GM08714 (cell line): ENCODE data around the gene SART1.

Experiments used
- H3K4me3 ChIP-seq: fragments of 200-500 bp; sonication (Bioruptor generic); 2 replicates; pipeline ENCODE4 v1.5.1; 2014; ENCODE audit warnings: mild to moderate bottlenecking, low read length, inconsistent platforms
- ZNF274 ChIP-seq: IDR thresholded peaks from 2 replicates; pipeline ENCODE4 v1.6.1; 2012; ENCODE audit warnings: mild to moderate bottlenecking, low read depth, low read length

The SART1 gene

DNA sequence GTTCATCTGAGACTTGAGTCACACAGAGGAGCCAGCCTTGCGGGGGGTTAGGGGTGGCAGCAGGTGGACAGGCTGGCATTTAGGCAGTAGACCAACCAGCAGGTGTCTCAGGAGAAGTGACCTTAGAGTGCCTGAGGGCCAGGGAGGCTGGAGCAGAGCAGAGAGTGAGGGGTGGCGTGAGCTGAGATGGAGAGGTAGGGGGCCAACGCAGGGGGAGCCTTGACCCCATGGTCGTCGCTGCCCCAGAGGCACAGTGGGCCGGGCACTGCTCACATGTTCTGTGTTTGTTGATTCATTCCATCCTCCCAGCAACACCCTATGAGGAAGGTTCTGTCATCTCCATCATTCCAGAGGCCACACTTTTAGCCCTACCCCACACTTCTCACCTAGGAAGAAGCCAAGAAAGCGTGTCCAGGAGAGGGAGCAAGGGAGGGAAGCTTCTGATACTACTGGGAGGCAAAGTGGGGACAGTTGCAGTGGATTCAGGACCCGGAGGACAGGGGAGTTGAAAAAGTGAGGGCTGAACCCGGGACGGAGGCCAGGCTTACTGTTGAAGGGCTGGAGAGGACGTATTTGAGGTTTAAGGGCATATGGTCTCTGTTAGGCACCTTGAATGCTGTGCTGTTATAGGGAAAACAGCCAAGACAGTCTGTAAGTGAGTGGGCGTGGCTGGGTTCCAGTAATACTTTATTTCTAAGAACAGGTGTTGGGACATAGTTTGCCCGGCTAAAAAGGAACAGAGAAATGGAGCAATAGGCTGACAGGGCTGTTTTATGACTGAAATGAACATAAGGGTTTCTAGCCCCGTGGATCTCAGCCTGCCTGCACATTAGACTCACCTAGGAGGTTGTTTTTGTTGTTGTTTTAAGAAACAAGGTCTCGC is 7.3 kb downstream of the SART1 start:
- no peak for TF ChIP-seq ZNF274
- no peak overlapping the region for H3K4me3 ChIP-seq

DNA sequence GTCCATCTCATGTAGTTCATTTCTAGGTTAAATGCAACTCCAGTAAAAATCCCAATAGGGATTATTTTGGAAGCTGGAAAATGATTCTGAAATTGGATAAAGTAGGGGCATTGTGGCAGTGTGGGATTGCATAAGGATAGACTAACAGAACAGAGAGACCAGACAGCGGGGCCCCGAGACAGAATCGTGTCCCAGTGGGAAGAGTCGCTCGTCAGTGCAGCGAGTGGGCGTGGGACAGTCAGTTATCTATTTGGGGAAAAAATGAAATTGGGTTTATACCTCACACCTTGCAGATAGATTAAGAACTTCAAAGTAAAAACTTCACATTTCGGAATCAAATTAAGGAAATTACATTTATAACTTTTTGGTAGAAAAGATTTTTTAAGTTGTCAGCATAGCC is 10.6 kb downstream of the SART1 start:
- no peak for TF ChIP-seq ZNF274
- H3K4me3 ChIP-seq = no peak overlapping the region

DNA sequence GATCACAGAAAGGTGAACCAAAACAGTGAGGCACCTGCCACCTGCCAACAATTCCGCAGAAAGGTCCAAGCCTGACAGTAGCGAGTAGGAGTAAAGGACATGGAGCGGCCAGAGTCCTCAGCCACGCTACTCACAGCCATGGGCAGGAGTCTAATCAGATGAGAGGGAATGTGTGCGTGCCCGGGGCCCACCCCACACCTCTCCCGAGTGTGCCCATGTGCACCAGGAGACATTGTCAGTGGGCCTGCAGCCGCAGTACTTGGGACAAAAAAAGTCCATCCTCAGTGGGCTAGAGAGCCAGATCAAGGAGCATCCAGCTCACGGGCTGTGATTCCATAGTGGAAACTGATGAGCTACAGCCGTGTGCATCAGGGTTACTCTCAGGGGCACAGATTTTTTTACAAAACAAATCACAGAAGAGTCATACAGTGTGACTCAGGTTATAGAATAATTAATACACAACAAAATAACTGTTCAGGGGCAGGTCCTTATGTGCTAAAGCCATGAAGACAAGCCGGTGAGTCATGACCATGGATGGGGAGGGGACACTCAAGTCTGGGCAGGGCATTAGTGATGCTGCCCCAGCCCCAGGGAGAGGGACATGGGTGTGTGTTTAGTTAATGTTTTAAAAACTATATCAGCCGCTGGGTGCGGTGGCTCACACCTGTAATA is 12.0 kb downstream of the SART1 start:
- no peak overlapping the region for H3K4me3 ChIP-seq
- TF ChIP-seq ZNF274 = no peak

DNA sequence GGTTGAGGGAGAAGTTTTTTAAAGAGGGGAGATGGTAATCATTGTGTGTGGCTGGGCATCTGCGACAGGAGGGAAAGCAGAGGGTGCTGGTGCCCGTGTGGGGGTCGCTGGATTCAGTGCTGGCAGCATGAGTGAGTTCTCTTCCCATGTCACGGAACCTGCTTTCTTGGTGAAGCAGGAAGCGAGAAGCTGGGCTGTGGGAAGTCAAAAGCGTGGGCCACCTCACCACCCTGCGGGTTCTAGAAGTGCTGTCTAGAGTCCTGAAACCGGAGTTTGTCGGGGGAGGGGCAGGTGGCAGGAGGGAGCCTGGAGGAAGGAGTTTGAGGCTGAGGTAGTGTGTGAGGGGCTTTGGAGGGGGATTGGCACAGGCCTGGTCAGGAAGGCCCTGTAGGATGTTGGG is 14.2 kb downstream of the SART1 start:
- no peak for TF ChIP-seq ZNF274
- H3K4me3 ChIP-seq = no peak overlapping the region

DNA sequence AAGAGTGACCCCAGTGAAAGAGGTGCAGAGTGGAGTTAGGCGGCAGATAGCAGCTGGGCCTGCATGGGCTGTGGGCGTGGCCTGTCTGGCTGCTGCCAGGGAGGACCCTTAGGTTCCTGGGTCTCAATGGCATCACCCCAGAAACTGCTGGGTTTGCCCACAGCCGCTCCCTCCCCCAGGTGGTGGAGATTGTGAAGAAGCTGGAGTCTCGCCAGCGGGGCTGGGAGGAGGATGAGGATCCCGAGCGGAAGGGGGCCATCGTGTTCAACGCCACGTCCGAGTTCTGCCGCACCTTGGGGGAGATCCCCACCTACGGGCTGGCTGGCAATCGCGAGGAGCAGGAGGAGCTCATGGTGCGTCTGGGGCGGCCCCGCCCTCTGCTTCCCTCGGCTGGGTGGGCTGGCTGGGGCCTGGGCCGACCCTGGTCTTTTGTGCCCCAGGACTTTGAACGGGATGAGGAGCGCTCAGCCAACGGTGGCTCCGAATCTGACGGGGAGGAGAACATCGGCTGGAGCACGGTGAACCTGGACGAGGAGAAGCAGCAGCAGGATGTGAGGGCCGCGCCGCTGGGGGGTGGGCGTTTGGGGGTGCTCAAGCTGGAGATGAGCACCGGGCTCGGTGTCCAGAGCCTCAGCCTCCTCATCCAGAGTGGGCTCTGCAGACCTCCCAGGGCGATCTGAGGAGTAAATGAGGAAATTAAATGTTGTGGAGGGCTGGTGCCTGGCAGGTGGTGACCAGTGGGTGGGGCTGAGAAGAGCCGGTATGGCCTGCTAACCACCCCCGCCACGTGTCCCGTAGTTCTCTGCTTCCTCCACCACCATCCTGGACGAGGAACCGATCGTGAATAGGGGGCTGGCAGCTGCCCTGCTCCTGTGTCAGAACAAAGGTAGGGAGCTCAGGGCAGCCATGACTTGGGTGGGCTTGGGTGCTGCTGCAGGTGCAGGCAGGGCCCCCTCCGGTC is 15.0 kb downstream of the SART1 start:
- H3K4me3 ChIP-seq = no peak overlapping the region
- no peak for TF ChIP-seq ZNF274

DNA sequence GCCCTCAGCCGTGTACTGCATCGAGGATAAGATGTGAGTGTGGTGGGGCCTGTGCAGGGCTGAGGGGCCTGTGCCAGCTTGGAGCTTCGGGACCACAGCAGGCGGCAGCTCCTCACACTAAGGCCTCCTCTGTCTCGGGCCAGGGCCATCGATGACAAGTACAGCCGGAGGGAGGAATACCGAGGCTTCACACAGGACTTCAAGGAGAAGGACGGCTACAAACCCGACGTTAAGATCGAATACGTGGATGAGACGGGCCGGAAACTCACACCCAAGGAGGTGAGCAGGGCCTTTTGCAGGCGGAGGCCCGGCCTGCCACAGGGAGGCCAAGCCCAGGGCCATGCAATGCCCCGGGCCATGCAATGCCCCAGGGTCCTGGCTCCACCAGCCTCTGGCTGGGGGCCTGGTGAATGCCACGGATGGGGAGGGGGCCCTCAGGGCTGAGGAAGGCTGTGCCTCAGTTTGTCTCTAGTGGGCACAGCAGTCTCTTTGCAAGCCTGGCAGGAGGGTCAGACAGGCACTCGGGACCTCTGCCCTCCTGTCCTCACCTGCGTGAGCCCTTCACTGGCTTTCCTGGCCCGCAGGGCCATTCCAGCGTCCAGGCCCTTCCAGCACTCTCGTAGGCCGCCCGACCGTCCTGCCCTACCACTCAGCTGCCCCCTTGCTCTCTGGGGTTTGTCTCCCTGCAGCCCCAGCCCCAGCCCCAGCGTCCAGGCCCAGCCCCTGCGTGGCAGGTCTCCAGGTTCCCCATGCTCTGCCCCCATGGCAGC is 16.3 kb downstream of the SART1 start:
- no peak for TF ChIP-seq ZNF274
- no peak overlapping the region for H3K4me3 ChIP-seq

DNA sequence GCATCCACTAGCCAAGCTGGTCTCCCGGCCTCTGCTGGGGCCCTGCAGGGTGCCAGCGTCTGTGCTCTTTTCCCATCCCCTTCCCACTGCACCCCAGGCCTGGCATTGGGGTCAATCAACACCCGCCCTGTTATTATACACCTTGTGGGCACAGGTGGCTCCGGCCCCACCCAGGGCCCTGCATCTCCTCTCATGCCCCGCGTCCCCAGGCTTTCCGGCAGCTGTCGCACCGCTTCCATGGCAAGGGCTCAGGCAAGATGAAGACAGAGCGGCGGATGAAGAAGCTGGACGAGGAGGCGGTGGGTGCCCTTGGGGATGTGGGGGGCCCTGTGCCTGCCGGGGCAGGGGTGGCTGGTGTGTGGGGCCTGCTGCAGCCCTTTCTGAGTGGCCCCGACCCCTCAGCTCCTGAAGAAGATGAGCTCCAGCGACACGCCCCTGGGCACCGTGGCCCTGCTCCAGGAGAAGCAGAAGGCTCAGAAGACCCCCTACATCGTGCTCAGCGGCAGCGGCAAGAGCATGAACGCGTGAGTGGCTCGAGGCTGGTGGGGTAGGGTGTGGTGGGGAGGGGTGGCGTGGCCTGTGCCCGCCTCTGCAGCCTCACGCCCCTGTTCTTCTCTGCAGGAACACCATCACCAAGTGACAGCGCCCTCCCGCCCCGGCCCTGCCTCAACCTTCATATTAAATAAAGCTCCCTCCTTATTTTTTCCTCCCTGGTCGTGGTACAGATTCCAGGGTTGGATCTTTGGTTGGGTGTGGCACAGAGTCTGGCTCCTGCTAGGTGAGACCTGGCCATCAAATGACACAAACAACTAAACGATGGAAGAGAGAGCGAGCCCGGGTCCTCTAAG is 17.1 kb downstream of the SART1 start:
- no peak overlapping the region for H3K4me3 ChIP-seq
- no peak for TF ChIP-seq ZNF274

DNA sequence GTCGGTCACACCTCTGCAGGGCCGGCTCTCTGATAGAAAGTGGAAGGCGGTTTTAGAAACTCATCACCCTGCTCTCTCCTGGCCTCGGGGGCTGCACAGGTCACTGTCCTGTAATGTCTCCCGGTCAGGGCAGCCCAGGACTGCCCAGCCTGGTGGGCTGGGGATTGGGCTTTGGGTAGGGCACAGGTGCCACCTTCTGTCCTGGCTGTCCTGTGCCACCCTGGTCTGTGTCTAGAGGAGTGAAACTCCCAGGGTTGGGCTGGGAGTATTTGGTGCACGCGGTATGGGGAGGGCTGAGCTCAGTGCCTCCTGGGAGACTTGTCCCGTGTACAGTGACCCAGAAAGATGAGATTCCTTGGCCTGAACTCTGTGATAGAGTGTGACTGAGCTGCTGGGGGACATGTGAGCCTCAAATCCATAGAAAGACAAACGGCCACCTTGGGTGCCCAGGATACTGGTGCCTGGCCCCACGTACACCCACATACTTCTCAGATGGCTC is 17.8 kb downstream of the SART1 start:
- TF ChIP-seq ZNF274 = no peak

DNA sequence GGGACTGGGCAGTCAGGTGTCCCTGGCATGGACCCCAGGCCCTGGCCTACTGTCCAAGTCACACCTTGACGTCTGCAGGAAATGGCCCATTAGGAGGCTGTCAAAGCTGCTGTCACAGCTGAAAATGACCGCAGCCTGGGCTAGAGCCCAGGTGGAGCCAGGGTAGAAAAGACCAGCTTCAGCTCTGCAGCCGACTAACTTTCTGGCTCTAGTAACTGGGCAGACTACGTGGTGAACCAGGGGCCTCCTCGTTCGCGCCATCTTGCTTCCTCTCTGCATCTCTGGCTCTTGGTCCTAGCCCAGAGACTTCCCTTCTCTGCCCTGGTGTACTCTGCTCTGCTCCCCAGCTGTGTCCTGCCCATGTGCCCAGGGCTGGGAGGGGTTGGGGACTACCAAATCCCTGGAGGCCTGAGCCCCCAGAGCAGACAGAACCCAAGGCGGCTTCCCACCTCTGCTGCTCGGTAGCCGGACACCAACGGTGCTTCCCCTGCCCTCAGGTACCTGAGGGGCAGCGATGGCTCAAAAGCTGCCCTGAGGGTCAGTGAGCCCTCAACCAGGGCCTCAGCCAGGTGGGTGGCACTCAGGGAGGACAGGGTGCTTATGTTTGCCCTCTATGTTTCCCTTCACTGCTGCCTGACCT is 19.7 kb downstream of the SART1 start:
- no peak overlapping the region for H3K4me3 ChIP-seq
- no peak for TF ChIP-seq ZNF274

More for the DNA sequence above, 17.8 kb downstream of the SART1 start:
- no peak overlapping the region for H3K4me3 ChIP-seq

DNA sequence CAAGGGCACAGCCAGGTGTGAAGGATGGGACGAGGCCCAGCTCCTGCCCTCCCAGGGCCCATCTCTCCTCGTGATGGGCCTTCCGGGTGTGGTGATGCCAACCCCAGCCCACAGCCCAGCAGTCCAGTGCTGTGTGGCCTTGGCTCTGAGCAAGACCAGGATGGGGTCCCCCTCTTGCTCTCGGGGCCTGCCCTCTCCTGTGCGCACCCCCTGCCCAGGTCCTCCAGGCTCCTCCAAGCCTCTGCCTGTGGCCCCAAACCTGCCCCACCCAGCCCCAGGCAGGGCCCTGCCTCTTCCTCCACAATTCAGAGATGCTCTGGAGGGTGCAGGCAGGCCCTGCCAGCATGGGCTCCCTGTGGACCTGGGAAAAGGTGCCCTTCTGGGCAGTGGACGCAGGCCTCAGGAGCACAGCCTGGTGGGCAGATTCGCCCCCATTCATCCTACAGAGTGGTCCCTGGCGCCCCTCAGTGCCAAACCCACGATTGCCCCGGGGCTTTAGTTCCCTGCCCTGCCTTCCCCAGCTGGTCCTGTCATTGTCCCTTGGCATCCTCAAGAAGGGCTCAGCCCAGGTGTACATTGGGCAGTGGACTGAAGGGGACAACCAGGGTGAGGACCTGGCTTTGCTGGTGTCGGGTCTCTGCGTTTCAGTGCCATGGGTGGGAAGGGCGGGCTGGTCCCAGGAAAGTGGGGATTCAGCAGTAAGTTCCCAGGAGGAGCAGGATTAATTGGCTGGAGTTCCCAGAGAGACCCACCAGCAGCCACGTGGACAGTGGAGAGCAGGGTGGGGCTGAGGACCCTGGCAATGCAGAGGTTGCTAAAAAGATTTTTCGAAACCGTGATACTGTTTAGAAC is 20.7 kb downstream of the SART1 start:
- H3K4me3 ChIP-seq = no peak overlapping the region
- no peak for TF ChIP-seq ZNF274
